ENCODE results near the gene COLGALT1. TPM values are rescaled to one million over a fixed set of nuclear protein-coding genes. Genes with fewer than 3 reads are reported as not detected.

COLGALT1 gene
- total and polyA plus RNA-seq, 9 of the 15 experiments (the other 6 are each of a cell fraction or from before 2014, with no cell fraction given), result 4.9 to 119 (median 82.6) TPM

DNA sequence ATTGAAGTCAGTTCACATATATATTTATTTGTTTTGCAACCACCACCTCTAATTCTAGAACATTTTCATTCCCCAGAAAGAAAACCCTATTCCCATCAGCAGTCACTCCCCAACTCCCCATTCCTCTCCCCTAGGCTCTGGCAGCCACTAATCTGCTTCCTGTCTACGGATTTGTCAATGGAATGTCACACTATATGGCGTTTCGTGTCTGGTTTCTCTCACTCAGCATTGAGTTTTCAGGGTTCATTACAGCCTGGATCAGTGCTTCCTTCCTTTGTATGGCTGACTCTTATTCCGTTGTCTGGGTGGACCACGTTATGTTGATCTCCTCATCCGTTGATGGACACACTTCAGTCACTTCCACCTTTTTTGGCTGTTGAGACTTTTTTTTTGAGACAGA, 9.3 kb downstream of the COLGALT1 start (continued):
- TF ChIP-seq ZFPM2 (CRISPR knock-in tag; IDR thresholded peaks at IDR 0.05) (no peak), CEBPB (tag; IDR thresholded peaks at IDR 0.05) (no peak), U2AF1 (optimal IDR thresholded peaks at IDR 0.05; ENCODE audit: low read depth, low read length) (no peak), SNIP1 (IDR thresholded peaks at IDR 0.05; ENCODE audit: low read depth) (no peak)

DNA sequence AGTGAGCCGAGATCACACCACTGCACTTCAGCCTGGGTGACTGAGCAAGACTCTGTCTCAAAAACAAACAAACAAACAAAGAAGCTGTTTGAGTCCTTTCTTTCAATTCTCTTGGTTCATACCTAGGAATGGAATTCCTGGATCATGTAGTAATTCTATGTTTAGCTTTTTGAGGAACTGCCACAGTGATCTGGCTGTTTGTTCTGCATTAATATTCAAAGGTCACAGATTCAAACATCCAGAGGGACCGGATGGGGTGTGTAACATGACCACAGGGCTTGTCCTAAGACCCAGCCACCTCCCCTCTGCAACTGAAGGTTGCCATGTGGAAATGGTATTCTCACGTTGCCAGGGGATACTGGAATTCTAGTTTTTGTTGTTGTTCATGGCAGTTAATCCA, 10.2 kb downstream of the COLGALT1 start:
- no peak overlapping the region for H3K27ac ChIP-seq (ENCODE audit: extremely low read depth, low read depth, low read length)
- no peak overlapping the region for H3K4me2 ChIP-seq (ENCODE audit: insufficient read depth, low read length)
- DNase-seq (ENCODE audit: extremely low read depth in 1 of 4, low spot score in 3 of 4) (no peak), FAIRE-seq (no peak), ATAC-seq (no peak)
- no peaks in the 10 kb centered on the region for H3K9me3 ChIP-seq (replicated peaks; ENCODE audit: control insufficient read depth, insufficient read depth, low read depth, low read length)
- 0 out of 3 replicates have a peak, but pooled peaks cover 4% of the 10 kb centered on the region for H3K79me2 ChIP-seq (ENCODE audit: control insufficient read depth, insufficient read depth, low read length)
- in situ Hi-C loops (cut with MboI) (no loop called here), intact Hi-C loops (cut with micrococcal nuclease) (no loop called here)
- peaks cover 85% of the 10 kb centered on the region for H3K36me3 ChIP-seq (ENCODE audit: control insufficient read depth, insufficient read depth, low read length)
- no peaks in the 10 kb centered on the region for H3K9me1 ChIP-seq (ENCODE audit: control insufficient read depth, insufficient read depth, low read length)
- no peak overlapping the region for H2AFZ ChIP-seq (ENCODE audit: low read depth, low read length)
- H3K4me1 ChIP-seq (replicated peaks in 1 of 2; ENCODE audit: control insufficient read depth in 2 of 2, insufficient read depth in 2 of 2, low read length in 2 of 2), result no peaks in the 10 kb centered on the region
- no peaks in the 10 kb centered on the region for H4K20me1 ChIP-seq (replicated peaks; ENCODE audit: control insufficient read depth, insufficient read depth, low read length)
- H3K27me3 ChIP-seq (ENCODE audit: control insufficient read depth in 2 of 2, insufficient read depth in 2 of 2, low read length in 2 of 2), result no peaks in the 10 kb centered on the region
- H3K4me3 ChIP-seq, result no peak overlapping the region
- ChIA-PET POLR2A (no interaction called here), CTCF (ENCODE audit: low intra/inter-chr PET ratio) (no interaction called here)
- 90% methylated on average over 3 of the region's 3 CpGs for WGBS (ENCODE audit: insufficient coverage, low coverage, missing lambda C conversion rate)
- no TSS peak for BruUV-seq (replicated peaks)
- TF ChIP-seq TAF1 (IDR thresholded peaks at IDR 0.05; ENCODE audit: control insufficient read depth, extremely low read depth, insufficient read depth, low read length, severe bottlenecking) (no peak), ZNF311 (CRISPR knock-in tag; IDR thresholded peaks at IDR 0.05) (no peak), FOXA3 (CRISPR knock-in tag; conservative IDR thresholded peaks at IDR 0.05 in 1 of 2, IDR thresholded peaks at IDR 0.05 in 1 of 2) (no peak), MAFF (IDR thresholded peaks at IDR 0.05; ENCODE audit: low read length) (no peak), TFAM (CRISPR knock-in tag; conservative IDR thresholded peaks at IDR 0.05) (no peak), ZNF197 (CRISPR knock-in tag; IDR thresholded peaks at IDR 0.05; ENCODE audit: low read depth) (no peak), CAMTA2 (CRISPR knock-in tag; conservative IDR thresholded peaks at IDR 0.05) (no peak), ZFP36 (IDR thresholded peaks at IDR 0.05; ENCODE audit: low read depth, low read length, partially characterized antibody) (no peak)
- H3K9ac ChIP-seq (ENCODE audit: insufficient read depth in 1 of 2, low read depth in 2 of 2, low read length in 2 of 2), result no peak overlapping the region

Data from K562 (cell line).